Activated CD4-positive, alpha-beta T cell treated with anti-CD3 and anti-CD28 coated beads for 36 hours (primary cell): ENCODE results near the gene INPP5E. TPM values are rescaled to one million over a fixed set of nuclear protein-coding genes. Genes with fewer than 3 reads are reported as not detected.

Experiments
- ATAC-seq: fragments of 200-7000 bp; cut with Tn5 transposase; one replicate; pipeline ENCODE4 v1.10.0; 2021; ENCODE audit warnings: mild to moderate bottlenecking, moderate library complexity
- CTCF ChIA-PET: fragments of 350-600 bp; sonication (Branson Sonifier 250); formaldehyde crosslinking; loops from one replicate; lab custom pipeline; 2021; ENCODE audit warnings: antibody characterized with exemption; lab: Charles Lee
- POLR2A ChIA-PET: fragments of 350-600 bp; sonication (Branson Sonifier 250); formaldehyde crosslinking; loops from one replicate; lab custom pipeline; 2021; ENCODE audit warnings: antibody characterized with exemption, inconsistent platforms; lab: Charles Lee
- DNase-seq: peaks from one replicate; pipeline ENCODE4 v3.0.0-alpha.2; 2020
- H3K27ac Mint-ChIP-seq: one replicate; pipeline ENCODE4 v1.8.0; 2021; ENCODE audit warnings: mixed read lengths
- H3K27me3 Mint-ChIP-seq: one replicate; pipeline ENCODE4 v1.8.0; 2021; ENCODE audit warnings: mixed read lengths
- H3K36me3 Mint-ChIP-seq: one replicate; pipeline ENCODE4 v1.8.0; 2021; ENCODE audit warnings: low read depth, mixed read lengths
- H3K4me1 Mint-ChIP-seq: one replicate; pipeline ENCODE4 v1.8.0; 2021; ENCODE audit warnings: mixed read lengths
- H3K4me3 Mint-ChIP-seq: one replicate; pipeline ENCODE4 v1.8.0; 2021; ENCODE audit warnings: mild to moderate bottlenecking, moderate library complexity, mixed read lengths
- H3K9me3 Mint-ChIP-seq: one replicate; pipeline ENCODE4 v1.8.0; 2021; ENCODE audit warnings: low read depth, mixed read lengths
- intact Hi-C, 2 experiments: fragments of 100-400 bp; cut with DNase I in 1 of 2; cut with micrococcal nuclease in 1 of 2; formaldehyde crosslinking; loops; one replicate each; pipeline versions ENCODE4 v1.14.2 to v1.15.1; 2022 to 2024; cut with DNase I, micrococcal nuclease
- total RNA-seq, 2 experiments: library from RNA; stranded (reverse); gene quantifications; one replicate each; pipeline ENCODE4 v1.2.3, GENCODE V29; 2021

The INPP5E gene
- total RNA-seq, 2 experiments from 2014 or later, result 13.5 to 14.1 TPM

- no peaks in the 10 kb centered on the region for H3K27me3 Mint-ChIP-seq
- CTCF ChIA-PET, result interaction anchor here (0.8 kb wide), 1 partner anchor 25 kb away, joined by 4 read pairs; no protein-coding TSS in a partner anchor
- no peak overlapping the region for H3K27ac Mint-ChIP-seq
Observed at GRCh38 chr9:136471802-136472487, 32.3 kb upstream of the INPP5E start.

GRCh38 chr9:136470792-136471469 is 31.3 kb upstream of the INPP5E start:
- ChIA-PET POLR2A (no interaction called here), CTCF (no interaction called here)
- H3K4me1 Mint-ChIP-seq, result no peaks in the 10 kb centered on the region
- H3K9me3 Mint-ChIP-seq, result no peaks in the 10 kb centered on the region
- H3K27ac Mint-ChIP-seq, result no peak overlapping the region
- intact Hi-C loops, result no loop called here
- H3K4me3 Mint-ChIP-seq, result no peak overlapping the region
- no peak for DNase-seq
- H3K36me3 Mint-ChIP-seq, result peaks cover 37% of the 10 kb centered on the region
- no peak for ATAC-seq
- H3K27me3 Mint-ChIP-seq, result no peaks in the 10 kb centered on the region

More at GRCh38 chr9:136471802-136472487, 32.3 kb upstream of the INPP5E start:
- H3K4me3 Mint-ChIP-seq, result no peak overlapping the region
- intact Hi-C loops, result no loop called here
- ATAC-seq, result no peak
- H3K36me3 Mint-ChIP-seq, result peaks cover 37% of the 10 kb centered on the region
- no peaks in the 10 kb centered on the region for H3K4me1 Mint-ChIP-seq
- DNase-seq, result no peak
- POLR2A ChIA-PET, result no interaction called here
- no peaks in the 10 kb centered on the region for H3K9me3 Mint-ChIP-seq

GRCh38 chr9:136470356-136470755 is 30.7 kb upstream of the INPP5E start:
- POLR2A ChIA-PET, result no interaction called here
- Mint-ChIP-seq H3K9me3 (no peaks in the 10 kb centered on the region), H3K36me3 (peaks cover 34% of the 10 kb centered on the region), H3K4me3 (no peak overlapping the region), H3K27me3 (no peaks in the 10 kb centered on the region), H3K27ac (no peak overlapping the region), H3K4me1 (no peaks in the 10 kb centered on the region)
- DNase-seq, result no peak
- no peak for ATAC-seq
- CTCF ChIA-PET, result no interaction called here
- intact Hi-C loops, result no loop called here

GRCh38 chr9:136467766-136468165 is 28.1 kb upstream of the INPP5E start:
- Mint-ChIP-seq H3K4me1 (no peaks in the 10 kb centered on the region), H3K36me3 (peaks cover 38% of the 10 kb centered on the region), H3K4me3 (no peak overlapping the region), H3K9me3 (no peaks in the 10 kb centered on the region), H3K27ac (no peak overlapping the region), H3K27me3 (no peaks in the 10 kb centered on the region)
- ATAC-seq (no peak), DNase-seq (no peak)
- intact Hi-C loops, result no loop called here
- CTCF ChIA-PET, result interaction anchor here (0.6 kb wide), 1 partner anchor 602 kb away, joined by 4 read pairs; the partner anchor contains the start of gene SAPCD2
- POLR2A ChIA-PET, result no interaction called here

GRCh38 chr9:136466155-136466541 is 26.5 kb upstream of the INPP5E start:
- intact Hi-C loops, result no loop called here
- Mint-ChIP-seq H3K4me1 (no peaks in the 10 kb centered on the region), H3K27ac (no peak overlapping the region), H3K36me3 (peaks cover 41% of the 10 kb centered on the region), H3K4me3 (no peak overlapping the region), H3K9me3 (no peaks in the 10 kb centered on the region), H3K27me3 (no peaks in the 10 kb centered on the region)
- POLR2A ChIA-PET, result no interaction called here
- CTCF ChIA-PET, result interaction anchor here (0.6 kb wide), 1 partner anchor 150 kb away, joined by 3 read pairs; no protein-coding TSS in a partner anchor
- DNase-seq, result no peak
- no peak for ATAC-seq

- no peaks in the 10 kb centered on the region for H3K4me1 Mint-ChIP-seq
- H3K27ac Mint-ChIP-seq, result no peak overlapping the region
- no peaks in the 10 kb centered on the region for H3K9me3 Mint-ChIP-seq
- intact Hi-C loops, result no loop called here
- H3K36me3 Mint-ChIP-seq, result peaks cover 46% of the 10 kb centered on the region
- ChIA-PET CTCF (no interaction called here), POLR2A (no interaction called here)
- no peak overlapping the region for H3K4me3 Mint-ChIP-seq
- no peaks in the 10 kb centered on the region for H3K27me3 Mint-ChIP-seq
- no peak for ATAC-seq
- DNase-seq, result no peak
Observed at GRCh38 chr9:136465500-136466154, 26.0 kb upstream of the INPP5E start.

GRCh38 chr9:136464241-136464640 is 24.6 kb upstream of the INPP5E start:
- Mint-ChIP-seq H3K36me3 (peaks cover 47% of the 10 kb centered on the region), H3K27ac (no peak overlapping the region), H3K27me3 (no peaks in the 10 kb centered on the region), H3K4me3 (no peak overlapping the region), H3K9me3 (no peaks in the 10 kb centered on the region), H3K4me1 (no peaks in the 10 kb centered on the region)
- no peak for DNase-seq
- intact Hi-C loops, result no loop called here
- POLR2A ChIA-PET, result no interaction called here
- CTCF ChIA-PET, result interaction anchor here (0.6 to 0.7 kb wide), 3 partner anchors 25 to 98 kb away, joined by 3 read pairs; no protein-coding TSS in a partner anchor
- ATAC-seq, result no peak

- intact Hi-C loops, result no loop called here
- ATAC-seq (no peak), DNase-seq (no peak)
- H3K4me3 Mint-ChIP-seq, result no peak overlapping the region
- peaks cover 53% of the 10 kb centered on the region for H3K36me3 Mint-ChIP-seq
- no peaks in the 10 kb centered on the region for H3K9me3 Mint-ChIP-seq
- no peaks in the 10 kb centered on the region for H3K27me3 Mint-ChIP-seq
- POLR2A ChIA-PET, result no interaction called here
- no peak overlapping the region for H3K27ac Mint-ChIP-seq
- CTCF ChIA-PET, result no interaction called here
- H3K4me1 Mint-ChIP-seq, result no peaks in the 10 kb centered on the region
Observed at GRCh38 chr9:136463578-136463977, 23.9 kb upstream of the INPP5E start.

GRCh38 chr9:136462664-136463063 is 23.0 kb upstream of the INPP5E start:
- H3K27me3 Mint-ChIP-seq, result no peaks in the 10 kb centered on the region
- intact Hi-C loops, result no loop called here

GRCh38 chr9:136460772-136461325 is 21.2 kb upstream of the INPP5E start:
- H3K4me3 Mint-ChIP-seq, result no peak overlapping the region
- no peaks in the 10 kb centered on the region for H3K4me1 Mint-ChIP-seq
- H3K36me3 Mint-ChIP-seq, result peaks cover 57% of the 10 kb centered on the region
- no peak for ATAC-seq
- H3K27me3 Mint-ChIP-seq, result no peaks in the 10 kb centered on the region
- POLR2A ChIA-PET, result no interaction called here
- no peak overlapping the region for H3K27ac Mint-ChIP-seq
- CTCF ChIA-PET, result no interaction called here
- H3K9me3 Mint-ChIP-seq, result no peaks in the 10 kb centered on the region
- DNase-seq, result no peak
- intact Hi-C loops, result no loop called here

More at GRCh38 chr9:136462664-136463063, 23.0 kb upstream of the INPP5E start:
- ATAC-seq (no peak), DNase-seq (no peak)
- no peaks in the 10 kb centered on the region for H3K9me3 Mint-ChIP-seq
- no peak overlapping the region for H3K4me3 Mint-ChIP-seq
- POLR2A ChIA-PET, result no interaction called here
- no peak overlapping the region for H3K27ac Mint-ChIP-seq
- H3K4me1 Mint-ChIP-seq, result no peaks in the 10 kb centered on the region
- H3K36me3 Mint-ChIP-seq, result peaks cover 56% of the 10 kb centered on the region
- CTCF ChIA-PET, result no interaction called here

- H3K4me3 Mint-ChIP-seq, result no peak overlapping the region
- DNase-seq (no peak), ATAC-seq (no peak)
- H3K4me1 Mint-ChIP-seq, result no peaks in the 10 kb centered on the region
- peaks cover 52% of the 10 kb centered on the region for H3K36me3 Mint-ChIP-seq
- intact Hi-C loops, result no loop called here
- ChIA-PET POLR2A (interaction anchor here (0.6 kb wide), 1 partner anchor 40 kb away, joined by 3 read pairs; no protein-coding TSS in a partner anchor), CTCF (no interaction called here)
- no peak overlapping the region for H3K27ac Mint-ChIP-seq
- H3K9me3 Mint-ChIP-seq, result no peaks in the 10 kb centered on the region
- no peaks in the 10 kb centered on the region for H3K27me3 Mint-ChIP-seq
Observed at GRCh38 chr9:136459425-136459824, 19.8 kb upstream of the INPP5E start.
